Measurements from ENCODE around the gene CALM3. TPM values are rescaled to one million over a fixed set of nuclear protein-coding genes. Genes with fewer than 3 reads are reported as not detected.

The CALM3 gene
- total and polyA plus RNA-seq, 2 experiments from 2014 or later = 148 to 215 TPM

DNA sequence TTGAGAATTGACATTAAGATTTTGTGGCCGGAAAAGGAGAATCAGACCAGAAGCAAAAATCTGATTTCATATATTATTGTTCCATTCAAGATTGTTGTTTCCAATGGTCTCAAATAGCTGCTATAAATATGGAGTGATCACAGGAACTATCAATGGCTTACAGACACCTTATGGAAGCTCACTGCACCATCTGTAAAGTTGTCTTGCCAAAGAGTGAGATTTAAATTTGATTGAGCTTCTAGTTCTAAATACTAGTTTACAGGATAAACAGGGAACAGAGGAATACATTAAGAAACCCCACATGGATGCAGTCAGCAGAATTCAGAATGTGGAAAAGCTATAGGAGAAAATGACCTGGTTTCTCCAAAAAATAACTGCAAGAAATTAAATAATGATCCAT lies 47.0 kb upstream of the CALM3 start:
- no peaks in the 10 kb centered on the region for H3K4me1 Mint-ChIP-seq
- H3K36me3 Mint-ChIP-seq (ENCODE audit: low read depth) = no peaks in the 10 kb centered on the region; the same call in 2 of the 3 replicates
- H3K4me3 ChIP-seq = no peak overlapping the region
- H3K36me3 ChIP-seq (ENCODE audit: insufficient read depth) = no peaks in the 10 kb centered on the region
- no peaks in the 10 kb centered on the region for H3K79me2 ChIP-seq (replicated peaks; ENCODE audit: insufficient read depth)
- H4K20me1 ChIP-seq (replicated peaks; ENCODE audit: insufficient read depth) = no peaks in the 10 kb centered on the region
- H3K9me2 ChIP-seq (ENCODE audit: insufficient read depth) = no peaks in the 10 kb centered on the region
- no peak overlapping the region for H3K4me2 ChIP-seq
- H3K27ac Mint-ChIP-seq = no peak overlapping the region
- no peak overlapping the region for H2AFZ ChIP-seq
- DNase-seq (ENCODE audit: low spot score) = no peak
- H3K4me3 Mint-ChIP-seq = no peak overlapping the region
- ATAC-seq = no peak
- H3K27me3 Mint-ChIP-seq (ENCODE audit: insufficient read depth, low read depth, poor library complexity) = peaks cover 7% of the 10 kb centered on the region
- no peak overlapping the region for H3K27ac ChIP-seq (ENCODE audit: low read depth)
- H3K9me3 Mint-ChIP-seq = peaks cover 23% of the 10 kb centered on the region
- TF ChIP-seq EZH2phosphoT487 (IDR thresholded peaks at IDR 0.05; ENCODE audit: unreplicated experiment) = no peak
- TF ChIP-seq CREB1 (CRISPR knock-in tag; IDR thresholded peaks at IDR 0.05; ENCODE audit: low read depth) = no peak
- no peak for TF ChIP-seq NANOG (IDR thresholded peaks at IDR 0.05; ENCODE audit: borderline replicate concordance)
- no peak for TF ChIP-seq ZNF331 (CRISPR knock-in tag; IDR thresholded peaks at IDR 0.05; ENCODE audit: low read depth)
- TF ChIP-seq EZH2 (IDR thresholded peaks at IDR 0.05; ENCODE audit: low read depth, unreplicated experiment) = no peak
- H3K27me3 ChIP-seq (ENCODE audit: insufficient read depth) = no peaks in the 10 kb centered on the region
- H3F3A ChIP-seq (replicated peaks; ENCODE audit: low read depth) = no peaks in the 10 kb centered on the region
- no peaks in the 10 kb centered on the region for H3K4me1 ChIP-seq (ENCODE audit: insufficient read depth)

DNA sequence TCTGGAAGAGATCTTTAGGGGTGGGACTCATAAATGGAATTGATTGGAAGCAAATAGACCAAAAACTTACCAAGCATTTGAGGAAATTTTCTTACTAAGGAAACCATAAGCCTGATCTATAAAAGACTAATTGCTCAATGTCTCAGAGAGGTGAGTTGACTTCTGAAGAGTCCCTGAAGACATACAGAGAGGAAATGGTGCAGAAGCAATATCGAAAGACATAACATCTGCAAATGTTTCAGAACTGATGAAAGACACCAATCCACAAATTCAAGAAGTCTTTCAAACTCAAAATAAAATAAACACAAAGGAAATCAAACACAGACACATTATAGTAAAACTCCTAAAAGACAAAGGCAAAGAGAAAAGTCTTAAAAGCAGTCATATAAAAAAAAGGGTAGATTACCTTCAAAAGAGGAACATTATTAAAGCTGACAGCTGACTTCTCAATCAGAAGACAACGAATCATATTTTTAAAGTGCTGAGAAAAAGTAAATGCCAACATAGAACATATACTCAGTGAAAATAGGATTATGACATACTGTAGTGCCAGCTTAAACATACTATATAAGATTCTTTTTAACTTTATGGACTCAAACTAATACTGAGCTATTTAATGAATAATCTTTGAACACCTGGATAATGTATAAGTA lies 45.4 kb upstream of the CALM3 start:
- H3F3A ChIP-seq (replicated peaks; ENCODE audit: low read depth) = no peaks in the 10 kb centered on the region
- H3K27me3 Mint-ChIP-seq (ENCODE audit: insufficient read depth, low read depth, poor library complexity) = peaks cover 6% of the 10 kb centered on the region
- H3K79me2 ChIP-seq (replicated peaks; ENCODE audit: insufficient read depth) = no peaks in the 10 kb centered on the region
- no peaks in the 10 kb centered on the region for H3K9me2 ChIP-seq (ENCODE audit: insufficient read depth)
- ATAC-seq (no peak), DNase-seq (ENCODE audit: low spot score) (no peak)
- H3K27ac Mint-ChIP-seq = no peak overlapping the region
- H3K36me3 ChIP-seq (ENCODE audit: insufficient read depth) = no peaks in the 10 kb centered on the region
- no peaks in the 10 kb centered on the region; the same call in 2 of the 3 replicates for H3K36me3 Mint-ChIP-seq (ENCODE audit: low read depth)
- no peaks in the 10 kb centered on the region for H3K27me3 ChIP-seq (ENCODE audit: insufficient read depth)
- H3K4me3 Mint-ChIP-seq = no peak overlapping the region
- peaks cover 18% of the 10 kb centered on the region for H3K9me3 Mint-ChIP-seq
- H3K4me1 ChIP-seq (ENCODE audit: insufficient read depth) = no peaks in the 10 kb centered on the region
- no peak overlapping the region for H3K4me2 ChIP-seq
- H4K20me1 ChIP-seq (replicated peaks; ENCODE audit: insufficient read depth) = no peaks in the 10 kb centered on the region
- no peak overlapping the region for H3K27ac ChIP-seq (ENCODE audit: low read depth)
- no peaks in the 10 kb centered on the region for H3K4me1 Mint-ChIP-seq
- no peak overlapping the region for H3K4me3 ChIP-seq
- H2AFZ ChIP-seq = no peak overlapping the region
- TF ChIP-seq EZH2 (IDR thresholded peaks at IDR 0.05; ENCODE audit: low read depth, unreplicated experiment) (no peak), NANOG (IDR thresholded peaks at IDR 0.05; ENCODE audit: borderline replicate concordance) (no peak), ZNF114 (CRISPR knock-in tag; IDR thresholded peaks at IDR 0.05) (no peak), EZH2phosphoT487 (IDR thresholded peaks at IDR 0.05; ENCODE audit: unreplicated experiment) (no peak), POLR2AphosphoS5 (IDR thresholded peaks at IDR 0.05; ENCODE audit: low read depth) (no peak)
- TF ChIP-seq, protein P1, sequence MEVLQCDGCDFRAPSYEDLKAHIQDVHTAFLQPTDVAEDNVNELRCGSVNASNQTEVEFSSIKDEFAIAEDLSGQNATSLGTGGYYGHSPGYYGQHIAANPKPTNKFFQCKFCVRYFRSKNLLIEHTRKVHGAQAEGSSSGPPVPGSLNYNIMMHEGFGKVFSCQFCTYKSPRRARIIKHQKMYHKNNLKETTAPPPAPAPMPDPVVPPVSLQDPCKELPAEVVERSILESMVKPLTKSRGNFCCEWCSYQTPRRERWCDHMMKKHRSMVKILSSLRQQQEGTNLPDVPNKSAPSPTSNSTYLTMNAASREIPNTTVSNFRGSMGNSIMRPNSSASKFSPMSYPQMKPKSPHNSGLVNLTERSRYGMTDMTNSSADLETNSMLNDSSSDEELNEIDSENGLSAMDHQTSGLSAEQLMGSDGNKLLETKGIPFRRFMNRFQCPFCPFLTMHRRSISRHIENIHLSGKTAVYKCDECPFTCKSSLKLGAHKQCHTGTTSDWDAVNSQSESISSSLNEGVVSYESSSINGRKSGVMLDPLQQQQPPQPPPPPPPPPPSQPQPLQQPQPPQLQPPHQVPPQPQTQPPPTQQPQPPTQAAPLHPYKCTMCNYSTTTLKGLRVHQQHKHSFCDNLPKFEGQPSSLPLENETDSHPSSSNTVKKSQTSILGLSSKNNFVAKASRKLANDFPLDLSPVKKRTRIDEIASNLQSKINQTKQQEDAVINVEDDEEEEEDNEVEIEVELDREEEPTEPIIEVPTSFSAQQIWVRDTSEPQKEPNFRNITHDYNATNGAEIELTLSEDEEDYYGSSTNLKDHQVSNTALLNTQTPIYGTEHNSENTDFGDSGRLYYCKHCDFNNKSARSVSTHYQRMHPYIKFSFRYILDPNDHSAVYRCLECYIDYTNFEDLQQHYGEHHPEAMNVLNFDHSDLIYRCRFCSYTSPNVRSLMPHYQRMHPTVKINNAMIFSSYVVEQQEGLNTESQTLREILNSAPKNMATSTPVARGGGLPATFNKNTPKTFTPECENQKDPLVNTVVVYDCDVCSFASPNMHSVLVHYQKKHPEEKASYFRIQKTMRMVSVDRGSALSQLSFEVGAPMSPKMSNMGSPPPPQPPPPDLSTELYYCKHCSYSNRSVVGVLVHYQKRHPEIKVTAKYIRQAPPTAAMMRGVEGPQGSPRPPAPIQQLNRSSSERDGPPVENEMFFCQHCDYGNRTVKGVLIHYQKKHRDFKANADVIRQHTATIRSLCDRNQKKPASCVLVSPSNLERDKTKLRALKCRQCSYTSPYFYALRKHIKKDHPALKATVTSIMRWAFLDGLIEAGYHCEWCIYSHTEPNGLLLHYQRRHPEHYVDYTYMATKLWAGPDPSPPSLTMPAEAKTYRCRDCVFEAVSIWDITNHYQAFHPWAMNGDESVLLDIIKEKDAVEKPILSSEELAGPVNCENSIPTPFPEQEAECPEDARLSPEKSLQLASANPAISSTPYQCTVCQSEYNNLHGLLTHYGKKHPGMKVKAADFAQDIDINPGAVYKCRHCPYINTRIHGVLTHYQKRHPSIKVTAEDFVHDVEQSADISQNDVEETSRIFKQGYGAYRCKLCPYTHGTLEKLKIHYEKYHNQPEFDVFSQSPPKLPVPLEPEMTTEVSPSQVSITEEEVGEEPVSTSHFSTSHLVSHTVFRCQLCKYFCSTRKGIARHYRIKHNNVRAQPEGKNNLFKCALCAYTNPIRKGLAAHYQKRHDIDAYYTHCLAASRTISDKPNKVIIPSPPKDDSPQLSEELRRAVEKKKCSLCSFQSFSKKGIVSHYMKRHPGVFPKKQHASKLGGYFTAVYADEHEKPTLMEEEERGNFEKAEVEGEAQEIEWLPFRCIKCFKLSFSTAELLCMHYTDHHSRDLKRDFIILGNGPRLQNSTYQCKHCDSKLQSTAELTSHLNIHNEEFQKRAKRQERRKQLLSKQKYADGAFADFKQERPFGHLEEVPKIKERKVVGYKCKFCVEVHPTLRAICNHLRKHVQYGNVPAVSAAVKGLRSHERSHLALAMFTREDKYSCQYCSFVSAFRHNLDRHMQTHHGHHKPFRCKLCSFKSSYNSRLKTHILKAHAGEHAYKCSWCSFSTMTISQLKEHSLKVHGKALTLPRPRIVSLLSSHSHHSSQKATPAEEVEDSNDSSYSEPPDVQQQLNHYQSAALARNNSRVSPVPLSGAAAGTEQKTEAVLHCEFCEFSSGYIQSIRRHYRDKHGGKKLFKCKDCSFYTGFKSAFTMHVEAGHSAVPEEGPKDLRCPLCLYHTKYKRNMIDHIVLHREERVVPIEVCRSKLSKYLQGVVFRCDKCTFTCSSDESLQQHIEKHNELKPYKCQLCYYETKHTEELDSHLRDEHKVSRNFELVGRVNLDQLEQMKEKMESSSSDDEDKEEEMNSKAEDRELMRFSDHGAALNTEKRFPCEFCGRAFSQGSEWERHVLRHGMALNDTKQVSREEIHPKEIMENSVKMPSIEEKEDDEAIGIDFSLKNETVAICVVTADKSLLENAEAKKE (CRISPR knock-in tag; IDR thresholded peaks at IDR 0.05) = no peak
- TF ChIP-seq, protein P2, sequence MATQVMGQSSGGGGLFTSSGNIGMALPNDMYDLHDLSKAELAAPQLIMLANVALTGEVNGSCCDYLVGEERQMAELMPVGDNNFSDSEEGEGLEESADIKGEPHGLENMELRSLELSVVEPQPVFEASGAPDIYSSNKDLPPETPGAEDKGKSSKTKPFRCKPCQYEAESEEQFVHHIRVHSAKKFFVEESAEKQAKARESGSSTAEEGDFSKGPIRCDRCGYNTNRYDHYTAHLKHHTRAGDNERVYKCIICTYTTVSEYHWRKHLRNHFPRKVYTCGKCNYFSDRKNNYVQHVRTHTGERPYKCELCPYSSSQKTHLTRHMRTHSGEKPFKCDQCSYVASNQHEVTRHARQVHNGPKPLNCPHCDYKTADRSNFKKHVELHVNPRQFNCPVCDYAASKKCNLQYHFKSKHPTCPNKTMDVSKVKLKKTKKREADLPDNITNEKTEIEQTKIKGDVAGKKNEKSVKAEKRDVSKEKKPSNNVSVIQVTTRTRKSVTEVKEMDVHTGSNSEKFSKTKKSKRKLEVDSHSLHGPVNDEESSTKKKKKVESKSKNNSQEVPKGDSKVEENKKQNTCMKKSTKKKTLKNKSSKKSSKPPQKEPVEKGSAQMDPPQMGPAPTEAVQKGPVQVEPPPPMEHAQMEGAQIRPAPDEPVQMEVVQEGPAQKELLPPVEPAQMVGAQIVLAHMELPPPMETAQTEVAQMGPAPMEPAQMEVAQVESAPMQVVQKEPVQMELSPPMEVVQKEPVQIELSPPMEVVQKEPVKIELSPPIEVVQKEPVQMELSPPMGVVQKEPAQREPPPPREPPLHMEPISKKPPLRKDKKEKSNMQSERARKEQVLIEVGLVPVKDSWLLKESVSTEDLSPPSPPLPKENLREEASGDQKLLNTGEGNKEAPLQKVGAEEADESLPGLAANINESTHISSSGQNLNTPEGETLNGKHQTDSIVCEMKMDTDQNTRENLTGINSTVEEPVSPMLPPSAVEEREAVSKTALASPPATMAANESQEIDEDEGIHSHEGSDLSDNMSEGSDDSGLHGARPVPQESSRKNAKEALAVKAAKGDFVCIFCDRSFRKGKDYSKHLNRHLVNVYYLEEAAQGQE (IDR thresholded peaks at IDR 0.05; ENCODE audit: unreplicated experiment) = no peak
- TF ChIP-seq, protein P3, sequence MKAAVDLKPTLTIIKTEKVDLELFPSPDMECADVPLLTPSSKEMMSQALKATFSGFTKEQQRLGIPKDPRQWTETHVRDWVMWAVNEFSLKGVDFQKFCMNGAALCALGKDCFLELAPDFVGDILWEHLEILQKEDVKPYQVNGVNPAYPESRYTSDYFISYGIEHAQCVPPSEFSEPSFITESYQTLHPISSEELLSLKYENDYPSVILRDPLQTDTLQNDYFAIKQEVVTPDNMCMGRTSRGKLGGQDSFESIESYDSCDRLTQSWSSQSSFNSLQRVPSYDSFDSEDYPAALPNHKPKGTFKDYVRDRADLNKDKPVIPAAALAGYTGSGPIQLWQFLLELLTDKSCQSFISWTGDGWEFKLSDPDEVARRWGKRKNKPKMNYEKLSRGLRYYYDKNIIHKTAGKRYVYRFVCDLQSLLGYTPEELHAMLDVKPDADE (IDR thresholded peaks at IDR 0.05) = no peak

Measured in GM23338 (cell line).